Fibroblast of skin of left biceps (primary cell): ENCODE measurements around the gene SPATA16.
A peak's percentile ranks its signal among the peaks of the same experiment; 100 is the strongest.
"Not testable (repeated sequence)": the region's sequence is repeated elsewhere in the genome, so short reads cannot be mapped to it uniquely, and the experiment has no call there.

Experiments used
- DNase-seq, 2 experiments: peaks; one replicate each; pipeline ENCODE4 v3.0.0-alpha.2; 2013; ENCODE audit warnings: low read depth in 2 of 2

Gene SPATA16

DNA sequence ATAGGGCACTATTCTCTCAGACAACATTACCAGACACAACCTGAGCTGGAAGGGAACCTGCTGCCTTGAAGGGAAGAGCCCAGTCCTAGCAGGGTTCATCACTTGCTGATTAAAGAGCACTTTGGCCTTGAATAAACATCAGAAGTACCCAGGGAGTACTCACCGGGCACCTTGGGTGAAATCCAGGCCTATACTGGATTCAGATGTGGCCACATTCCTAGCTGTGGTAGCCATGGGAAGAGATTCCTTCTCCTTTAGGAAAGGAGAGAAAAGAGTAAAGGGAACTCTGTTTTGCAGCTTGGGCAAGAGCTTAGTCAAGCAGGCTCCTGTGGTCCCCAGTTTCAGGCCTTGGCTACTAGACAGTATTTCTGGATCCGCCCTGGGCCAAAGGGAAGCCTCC, 195.0 kb downstream of the SPATA16 start:
- no peak for DNase-seq

DNA sequence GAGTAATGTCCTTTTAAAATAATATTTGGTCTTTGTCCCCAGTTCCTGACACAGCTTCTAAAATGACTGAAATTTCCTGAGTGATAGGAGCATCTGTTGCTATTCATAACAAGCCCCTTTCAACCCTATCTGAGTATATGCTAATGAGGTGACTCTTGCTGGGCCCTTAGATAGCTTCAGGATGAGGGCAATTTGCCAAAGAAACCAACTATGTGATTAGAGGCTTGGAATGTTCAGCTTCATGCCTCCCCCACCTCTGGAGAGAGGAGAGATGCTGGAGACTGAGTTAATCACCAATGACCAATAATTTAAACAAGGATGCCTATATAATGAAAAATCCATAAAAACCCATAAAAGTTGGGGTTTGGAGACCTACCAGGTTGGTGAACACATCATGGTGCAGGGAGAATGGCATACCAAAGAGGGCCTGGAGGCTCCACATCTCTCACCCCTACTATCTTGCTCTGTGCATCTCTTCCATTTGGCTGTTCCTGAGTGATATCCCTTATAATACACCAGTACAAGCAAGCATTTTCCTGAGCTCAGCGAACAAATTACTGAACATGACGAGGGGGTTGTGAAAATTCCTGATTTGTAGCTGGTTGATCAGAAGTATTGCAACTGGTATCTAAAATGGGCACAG, 201.3 kb downstream of the SPATA16 start:
- peak in 1 of 2 experiments; percentile 12 for DNase-seq

DNA sequence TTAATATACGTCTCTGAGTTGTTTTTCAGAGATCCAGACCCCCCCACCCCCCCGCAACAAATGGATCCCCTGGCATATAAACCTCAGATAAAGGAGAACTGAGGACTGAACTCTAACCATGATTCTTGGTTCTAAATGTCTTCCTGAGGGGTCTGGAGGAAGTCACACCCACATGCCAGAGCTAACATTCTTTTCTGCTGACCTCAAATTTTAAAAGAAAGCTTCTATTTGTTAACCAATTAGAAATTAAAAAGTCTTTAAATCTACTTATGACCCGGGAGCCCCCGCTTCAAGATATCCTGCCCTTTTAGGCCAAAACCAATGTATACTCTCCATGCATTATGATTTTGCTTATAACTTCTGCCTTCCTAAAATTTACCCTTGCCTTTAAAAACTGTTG, 202.2 kb downstream of the SPATA16 start:
- DNase-seq: no peak

DNA sequence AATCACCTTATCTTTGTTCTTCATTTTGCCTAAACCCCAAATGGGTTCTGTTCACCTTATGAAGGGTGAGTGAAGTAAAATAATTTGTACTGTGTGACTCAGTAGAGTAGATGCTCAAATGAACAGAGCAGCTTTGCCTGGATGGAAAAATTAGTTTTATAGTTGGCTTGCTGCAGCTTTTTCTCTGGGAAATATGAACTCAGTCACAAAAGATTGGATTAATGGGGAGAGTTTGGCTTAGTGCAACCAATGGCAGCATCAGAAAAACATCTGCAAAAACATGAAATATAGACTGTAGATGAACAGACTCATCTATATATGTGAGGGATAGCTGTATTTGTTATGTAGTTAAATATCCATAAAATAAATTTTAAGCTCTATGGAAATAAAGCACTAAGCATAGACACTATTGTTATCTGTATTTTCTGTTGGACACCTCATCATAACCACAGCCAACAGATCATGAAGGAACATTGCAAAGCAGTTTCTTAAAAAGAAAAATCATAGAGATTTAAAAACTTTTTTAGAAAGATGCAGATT, 209.2 kb downstream of the SPATA16 start:
- DNase-seq: no peak

DNA sequence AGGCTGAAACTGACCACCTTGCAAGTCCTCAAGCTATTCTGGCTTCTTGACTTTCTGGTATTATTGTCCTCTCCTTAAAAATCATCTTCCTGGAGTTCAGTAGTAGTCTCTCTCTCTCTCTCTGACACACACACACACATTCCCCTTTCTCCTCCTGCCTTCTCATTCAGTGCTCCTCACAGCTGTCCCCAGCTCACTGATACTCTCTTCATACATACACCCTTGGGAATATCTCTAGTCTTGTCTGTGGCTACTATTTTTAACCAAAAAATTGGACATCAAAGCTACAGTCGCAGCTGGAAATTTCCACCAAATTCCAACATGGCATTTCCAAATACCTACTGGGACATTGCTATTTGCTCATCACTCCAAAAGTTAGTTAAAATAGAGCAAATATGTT, 211.6 kb downstream of the SPATA16 start:
- no peak for DNase-seq

DNA sequence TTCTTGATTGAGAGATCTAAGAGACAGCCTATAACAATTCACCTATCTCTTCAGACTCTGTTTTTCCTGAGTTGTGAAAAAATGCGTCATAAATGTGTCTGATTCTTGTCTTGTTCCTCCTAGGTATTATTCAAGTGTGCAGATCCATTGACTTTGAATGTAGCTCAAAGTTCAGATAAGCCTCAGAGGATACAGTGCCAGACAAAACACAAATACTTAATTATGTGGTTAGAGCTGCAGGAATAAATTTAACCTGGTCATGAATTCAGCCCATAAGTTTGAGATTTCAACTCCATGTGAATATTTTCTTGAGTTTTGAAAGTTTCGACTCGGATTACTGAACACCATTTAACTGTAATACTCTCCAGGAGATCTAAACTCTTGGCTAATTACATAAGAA, 216.5 kb downstream of the SPATA16 start:
- no peak for DNase-seq

DNA sequence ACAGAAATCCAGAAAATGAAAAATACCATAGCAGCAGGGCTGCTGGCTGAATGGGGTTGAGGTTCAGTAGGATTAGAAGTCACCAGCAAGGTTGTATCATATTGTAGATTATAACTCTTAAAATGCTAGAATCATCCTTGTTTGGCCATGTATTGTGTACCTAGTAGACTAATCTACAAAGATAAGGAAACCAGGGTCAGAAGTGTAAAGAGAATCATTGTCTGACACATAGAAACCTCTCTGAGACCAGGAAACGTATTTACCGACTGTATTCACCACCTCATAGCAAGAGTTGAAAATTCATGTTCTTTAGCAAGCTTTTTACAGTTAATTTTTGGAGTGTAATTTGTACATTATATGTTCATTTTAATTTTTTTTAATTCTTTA, 221.7 kb downstream of the SPATA16 start:
- no peak for DNase-seq

DNA sequence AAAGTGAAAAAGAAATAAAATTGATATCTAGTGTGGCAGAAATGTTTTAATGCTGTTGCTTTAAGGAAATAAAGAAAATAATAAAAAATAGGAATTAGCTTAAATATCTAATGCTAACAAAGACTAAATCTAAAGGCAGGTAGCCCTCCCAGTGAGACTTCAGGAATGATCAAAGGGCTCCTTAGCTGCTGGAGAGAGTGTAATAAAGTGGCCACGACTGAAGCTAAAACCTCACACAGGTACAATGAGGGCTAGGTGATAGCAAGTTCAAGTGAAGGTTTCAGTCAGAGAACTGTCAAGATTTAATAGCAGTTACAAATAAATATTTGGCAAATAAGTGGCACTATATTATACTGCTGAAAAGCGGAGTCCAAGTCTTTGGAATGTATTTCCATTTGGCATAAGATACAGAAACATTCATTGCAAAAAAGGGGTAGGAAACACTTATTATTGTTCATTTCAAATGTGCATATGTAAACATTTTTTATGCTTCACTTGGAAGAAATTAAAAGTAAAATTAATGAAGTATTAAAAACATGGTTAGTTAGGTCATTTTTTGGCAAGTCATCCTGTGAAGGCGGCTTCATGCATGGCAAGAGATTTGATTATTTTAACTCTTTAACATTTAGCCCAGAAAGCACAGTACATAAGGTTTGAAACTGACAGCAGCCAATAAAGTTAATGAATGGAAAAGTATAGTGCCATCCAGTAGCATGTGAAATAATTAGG, 222.3 kb downstream of the SPATA16 start:
- no peak for DNase-seq

DNA sequence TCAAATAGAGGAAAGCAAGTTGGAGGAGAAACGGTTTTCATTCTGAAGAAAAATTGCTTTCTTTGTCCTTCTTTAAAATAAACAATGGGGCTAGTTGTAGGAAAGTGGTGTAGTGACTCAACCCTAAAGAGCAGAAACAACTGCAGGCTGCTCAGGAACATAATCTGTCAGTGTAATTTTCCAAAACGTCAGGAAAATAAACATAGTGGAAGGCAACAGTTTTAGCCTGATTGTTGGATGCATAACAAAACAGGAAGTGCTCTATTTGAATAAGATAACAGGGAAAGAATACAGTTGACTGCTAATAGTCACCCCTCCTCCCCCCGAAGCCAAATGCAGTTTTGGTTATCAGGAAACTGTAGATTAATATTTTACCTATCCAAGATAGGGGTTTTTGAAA, 222.9 kb downstream of the SPATA16 start:
- DNase-seq: no peak

DNA sequence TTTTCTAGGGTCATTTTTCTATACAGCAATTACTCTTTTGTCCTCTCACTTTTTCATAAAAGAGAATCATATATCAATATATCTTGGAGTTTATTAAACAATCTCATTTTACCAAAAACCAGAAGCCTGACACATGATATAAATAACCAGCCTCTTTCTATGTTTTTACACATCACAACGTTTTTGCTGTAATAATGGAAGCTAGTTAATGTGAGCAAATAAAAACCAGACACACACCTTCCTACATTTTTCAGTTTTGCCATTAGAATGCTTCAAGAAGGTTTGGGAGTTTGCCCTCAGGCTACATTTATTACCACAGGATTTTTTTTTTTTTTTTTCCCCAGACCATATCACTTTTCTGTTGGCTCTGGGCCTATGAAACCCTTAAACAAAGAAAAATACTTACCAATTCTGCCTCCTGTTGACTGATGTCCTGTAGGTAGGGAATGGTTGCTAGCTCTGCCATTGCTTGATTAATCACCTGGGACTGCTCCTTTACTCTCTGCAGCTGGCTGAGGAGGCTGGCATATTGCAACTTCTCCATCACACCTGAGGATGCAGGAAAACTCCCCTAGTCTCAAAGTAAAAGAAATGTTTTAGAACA, 225.0 kb downstream of the SPATA16 start:
- no peak for DNase-seq

DNA sequence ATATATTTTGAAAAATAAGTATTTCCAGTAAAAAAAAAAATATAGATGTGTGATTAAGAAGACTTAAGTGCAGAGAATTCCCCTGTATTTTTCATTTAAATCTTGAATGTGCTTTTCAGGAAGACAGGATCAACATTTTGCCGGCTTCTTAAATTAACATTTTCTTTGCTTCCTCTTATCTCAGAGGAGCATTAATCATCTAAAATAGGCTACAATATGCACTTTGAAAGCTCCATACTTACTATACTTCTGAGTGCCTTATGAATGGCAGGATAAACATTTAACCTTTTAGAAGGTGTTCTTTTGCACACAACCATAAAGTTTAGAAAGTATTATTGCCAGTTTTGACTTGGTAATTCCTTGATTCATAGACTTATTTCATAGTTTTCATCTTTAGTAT, 226.2 kb downstream of the SPATA16 start:
- no peak for DNase-seq

DNA sequence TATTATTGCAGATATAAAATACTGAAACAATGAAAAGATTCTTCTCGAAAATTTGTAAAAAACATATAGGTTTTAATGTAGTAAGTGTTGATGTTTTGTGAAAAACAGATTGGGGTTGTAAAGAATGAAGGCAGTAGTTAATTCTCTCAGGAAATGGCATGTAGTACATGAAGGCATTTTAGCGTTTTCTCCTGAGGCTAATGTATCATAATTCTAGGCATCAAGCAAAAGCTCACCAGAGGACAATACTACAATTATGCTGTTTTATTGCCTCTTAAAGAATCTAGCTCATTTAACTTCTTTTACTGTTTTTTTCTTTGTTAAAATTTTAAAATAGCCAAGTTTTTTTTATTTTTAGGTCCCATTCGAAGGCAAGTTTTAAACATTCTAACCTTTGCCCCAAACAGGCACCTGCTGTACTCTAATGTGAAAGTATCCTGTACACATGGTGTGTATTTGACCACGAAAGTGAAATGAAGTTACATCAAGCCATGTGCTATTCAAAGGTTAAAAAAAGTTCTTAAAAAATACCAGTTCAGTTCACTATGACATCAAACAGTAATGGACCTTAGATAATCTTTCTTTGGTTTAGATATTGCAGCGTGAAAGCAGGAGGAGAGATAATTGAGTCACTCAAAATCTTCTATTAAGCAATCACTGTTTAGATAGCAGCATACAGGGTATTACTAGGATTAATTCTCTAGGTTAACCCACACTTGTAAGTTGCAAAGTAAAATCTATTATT, 227.0 kb downstream of the SPATA16 start:
- no peak for DNase-seq

DNA sequence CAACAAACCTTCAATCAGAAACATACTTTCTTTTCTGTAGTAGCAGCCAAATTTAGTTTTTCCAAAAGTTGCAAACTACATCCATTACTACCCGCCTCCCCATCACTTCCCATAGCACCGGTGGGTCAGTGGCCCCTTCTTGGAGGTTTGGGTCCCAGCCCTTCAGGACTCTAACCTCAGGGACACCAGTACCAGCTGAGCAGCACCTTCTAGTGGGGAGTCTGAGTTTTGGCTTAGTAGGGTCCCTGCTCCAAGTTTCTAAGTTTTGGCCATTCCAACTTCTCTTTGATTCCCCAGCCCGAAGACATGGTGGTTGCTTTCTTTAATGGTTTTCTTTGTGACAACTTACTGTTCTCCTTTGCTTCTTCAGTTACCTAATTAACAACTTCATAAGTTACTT, 229.9 kb downstream of the SPATA16 start:
- DNase-seq: no peak

DNA sequence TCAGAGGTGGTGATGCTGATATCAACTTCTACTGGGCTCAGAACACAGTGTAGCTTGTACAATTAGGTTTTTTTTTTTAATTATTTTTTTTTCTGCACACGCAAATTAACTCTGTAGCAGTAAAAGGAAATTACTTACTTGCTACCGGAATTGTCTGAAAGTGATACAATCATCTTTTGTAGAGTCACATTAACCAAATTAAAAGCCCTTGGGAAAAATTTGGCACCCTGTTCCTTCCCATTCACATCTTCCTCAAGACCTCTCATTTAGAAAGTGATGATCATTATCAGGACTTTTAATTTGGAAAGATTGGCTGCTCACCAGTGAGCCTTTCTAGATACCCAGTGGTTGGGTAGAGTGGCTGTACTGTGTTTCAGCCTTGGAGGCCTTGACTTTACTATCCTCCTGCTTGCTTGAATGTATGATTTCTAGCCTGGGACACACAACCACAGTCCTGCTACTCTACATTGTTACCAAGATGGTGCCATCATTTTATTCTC, 232.2 kb downstream of the SPATA16 start:
- DNase-seq: no peak

DNA sequence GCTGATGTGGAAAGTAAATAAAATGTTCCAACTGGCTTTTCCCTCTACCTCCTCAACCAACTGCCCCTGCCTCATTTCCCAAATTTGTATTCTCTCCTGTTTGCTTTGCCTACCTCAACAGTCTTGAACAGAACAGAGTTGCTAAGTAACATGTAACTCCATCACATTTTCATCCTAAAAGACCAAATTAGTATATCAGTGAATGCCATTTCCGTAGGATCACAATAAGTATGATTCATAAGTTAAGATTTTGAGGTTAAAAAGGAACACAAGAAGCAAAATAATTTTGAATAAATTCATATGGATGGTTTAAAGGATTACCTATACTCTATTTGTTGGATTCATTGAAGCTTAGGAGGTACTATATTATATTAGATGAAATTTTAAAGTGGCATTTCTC, 235.6 kb downstream of the SPATA16 start:
- DNase-seq: no peak

DNA sequence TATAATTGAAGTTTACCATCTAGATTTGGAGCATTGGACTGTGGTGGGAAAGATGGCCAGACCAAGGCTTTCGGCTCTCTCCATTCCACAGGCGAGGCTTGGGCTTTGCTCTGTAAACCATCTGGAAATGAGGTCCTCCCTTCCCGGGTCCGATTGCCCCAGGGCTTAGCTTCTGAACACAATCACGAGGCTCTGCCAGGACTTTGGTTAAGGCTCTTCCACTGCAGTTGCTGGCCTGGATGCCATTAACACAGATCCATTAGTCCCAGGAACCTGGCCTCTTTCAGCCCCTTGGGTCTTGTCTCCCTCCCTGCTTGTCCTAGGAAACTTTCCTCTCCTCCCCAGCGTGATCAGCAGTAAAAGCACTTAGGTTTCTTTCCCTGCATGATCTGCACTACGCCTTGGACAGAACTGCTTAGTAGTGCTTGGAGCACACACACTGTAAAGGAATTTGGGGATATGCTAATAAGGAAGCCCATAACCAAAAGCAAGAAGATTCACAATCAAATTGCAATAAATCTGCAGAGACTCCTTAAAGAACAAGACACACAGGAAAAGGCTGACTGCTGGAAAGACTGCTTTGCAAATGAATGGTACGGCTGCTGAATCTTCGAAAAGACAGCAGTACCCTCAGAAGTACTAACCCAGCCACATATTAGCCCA, 236.2 kb downstream of the SPATA16 start:
- peak in 1 of 2 experiments; percentile 3 for DNase-seq

DNA sequence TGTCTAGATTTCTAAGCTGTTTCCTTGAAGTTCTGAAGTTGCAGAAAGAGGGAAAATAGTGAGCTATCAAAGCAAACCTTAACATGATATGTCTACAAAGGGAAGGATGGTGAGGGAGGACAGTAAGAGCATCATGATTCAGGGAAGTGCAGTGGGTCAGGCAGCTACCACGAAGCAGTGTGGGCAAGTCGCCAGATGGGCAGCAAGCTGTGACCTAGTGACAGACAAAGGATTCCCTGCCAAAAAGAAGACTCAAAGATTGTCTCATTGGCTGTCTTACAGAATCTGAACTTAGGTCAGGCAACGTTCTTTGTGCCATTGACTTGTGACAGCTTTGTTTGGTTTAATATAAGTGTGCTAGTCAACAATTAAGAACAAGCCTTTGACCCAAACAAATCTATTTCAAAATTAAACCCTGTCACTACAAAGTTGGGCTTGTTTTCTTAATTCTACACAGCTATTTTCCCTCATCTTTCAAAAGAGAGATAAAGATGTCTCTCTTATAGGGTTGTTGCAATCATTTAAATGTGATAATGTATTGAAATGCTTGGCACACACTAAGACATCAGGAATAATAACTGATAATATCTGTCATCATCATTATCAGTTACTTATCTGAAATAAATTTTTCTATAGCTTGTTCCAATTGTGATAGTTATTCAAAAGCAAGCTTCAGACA, 237.3 kb downstream of the SPATA16 start:
- DNase-seq: no peak

DNA sequence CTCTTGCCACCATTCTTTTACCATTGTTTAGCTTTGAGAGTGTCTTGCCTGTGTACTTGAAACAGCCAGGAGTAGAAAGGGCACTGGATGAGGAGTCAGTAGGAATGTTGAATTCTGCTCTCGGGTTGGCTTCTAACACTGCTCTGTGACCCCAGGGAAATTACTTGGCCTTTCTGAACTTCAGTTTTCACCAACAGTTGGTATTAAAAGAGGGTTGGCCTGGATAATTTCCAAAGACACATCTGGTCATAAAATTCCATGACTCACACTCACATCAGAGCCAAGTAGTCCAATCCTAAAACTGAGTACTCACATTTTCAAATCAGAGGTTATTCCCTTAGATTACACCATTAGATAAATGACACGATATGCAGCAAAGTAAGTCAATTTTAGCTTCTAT, 248.9 kb downstream of the SPATA16 start:
- DNase-seq: peak; percentile 41 to 43

DNA sequence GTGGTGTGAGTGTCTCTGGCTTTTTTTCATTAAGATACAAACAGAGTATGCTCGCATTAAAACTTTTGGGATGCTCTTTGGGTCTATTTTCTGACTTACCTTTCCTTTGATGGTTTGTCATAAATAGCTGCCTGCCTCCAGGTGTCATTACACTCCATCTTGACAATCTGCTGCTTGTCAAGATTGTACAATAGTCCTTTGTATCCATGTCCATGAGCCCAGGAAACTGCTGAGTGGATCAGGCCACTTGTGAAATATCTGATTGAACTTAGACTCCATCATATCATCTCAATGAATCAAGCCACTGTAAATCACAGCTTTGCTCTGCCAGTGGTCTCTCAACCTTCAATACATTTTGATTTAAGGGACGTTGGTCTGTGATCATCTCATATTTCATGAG, 255.3 kb downstream of the SPATA16 start:
- DNase-seq: no peak

DNA sequence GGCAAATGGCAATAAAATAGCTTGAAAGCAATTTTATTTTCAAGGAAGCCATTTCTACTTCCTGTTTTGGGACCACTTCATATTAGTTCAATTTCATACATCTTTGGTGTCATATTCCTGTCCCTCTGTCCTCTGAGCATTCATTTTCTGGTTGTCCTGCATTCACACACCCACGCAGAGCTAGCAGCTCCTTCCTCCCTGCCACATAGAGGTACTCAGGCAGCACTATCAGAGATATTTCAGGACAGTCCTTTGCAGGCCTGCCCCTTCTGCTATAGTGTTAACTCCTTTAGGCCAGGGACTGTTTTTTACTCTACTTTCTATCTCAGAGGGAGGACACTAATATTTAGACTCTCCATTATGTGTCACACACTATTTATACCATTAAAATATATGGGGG, 258.5 kb downstream of the SPATA16 start:
- no peak for DNase-seq

DNA sequence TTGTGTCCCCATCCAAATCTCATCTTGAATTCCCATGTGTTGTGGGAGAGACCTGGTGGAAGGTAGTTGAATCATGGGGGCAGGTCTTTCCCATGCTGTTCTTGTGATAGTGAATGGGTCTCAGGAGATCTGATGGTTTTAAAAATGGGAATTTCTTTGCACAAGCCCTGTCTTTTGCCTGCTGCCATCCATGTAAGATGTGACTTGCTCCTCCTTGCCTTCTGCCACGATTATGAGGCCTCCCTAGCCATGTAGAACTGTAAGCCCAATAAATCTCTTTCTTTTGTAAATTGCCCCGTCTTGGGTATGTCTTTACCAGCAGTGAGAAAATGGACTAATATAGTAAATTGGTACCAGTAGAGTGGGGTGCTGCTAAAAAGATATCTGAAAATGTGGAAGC, 261.7 kb downstream of the SPATA16 start:
- DNase-seq: not testable (repeated sequence)
